Lung (tissue), 12 donors: ENCODE measurements around the gene ID2. TPM values are rescaled to one million over a fixed set of nuclear protein-coding genes. Genes with fewer than 3 reads are reported as not detected.

Experiments
- ATAC-seq: fragments of 200-7000 bp; cut with Tn5 transposase; one replicate; pipeline ENCODE4 v1.9.1; 2020; ENCODE audit warnings: moderate number of reproducible peaks; ENCODE audit not compliant: insufficient read depth, low FRiP score
- DNase-seq, 3 donors: peaks; one replicate each; pipeline ENCODE4 v3.0.0-alpha.2; 2013 to 2017
- H3K27ac ChIP-seq, 2 donors: one replicate each; pipeline ENCODE4 v1.5.1; 2013; ENCODE audit warnings: mild to moderate bottlenecking in 2 of 2, moderate library complexity in 2 of 2, control low read depth in 1 of 2, inconsistent platforms in 1 of 2, low read depth in 1 of 2, low read length in 1 of 2
- H3K27me3 ChIP-seq, 3 donors: one replicate each; pipeline ENCODE4 v1.5.1; 2013; ENCODE audit warnings: low read length in 2 of 3; ENCODE audit not compliant: control insufficient read depth in 3 of 3, insufficient read depth in 3 of 3
- H3K36me3 ChIP-seq, 4 donors: one replicate each; pipeline ENCODE4 v1.5.1; 2013; ENCODE audit warnings: low read length in 4 of 4, mild to moderate bottlenecking in 1 of 4, moderate library complexity in 1 of 4; ENCODE audit not compliant: control insufficient read depth in 4 of 4, insufficient read depth in 4 of 4
- H3K4me1 ChIP-seq, 5 donors: one replicate each; pipeline ENCODE4 v1.5.1; 2013; ENCODE audit warnings: low read length in 5 of 5, mild to moderate bottlenecking in 2 of 5, moderate library complexity in 1 of 5; ENCODE audit not compliant: control insufficient read depth in 5 of 5, insufficient read depth in 5 of 5
- H3K4me3 ChIP-seq: one replicate; pipeline ENCODE4 v1.5.1; 2013; ENCODE audit warnings: mild to moderate bottlenecking, control low read depth, moderate library complexity
- H3K9ac ChIP-seq, 2 donors: one replicate each; pipeline ENCODE4 v1.5.1; 2013; ENCODE audit warnings: low read length in 2 of 2, control low read depth in 1 of 2; ENCODE audit not compliant: insufficient read depth in 1 of 2
- H3K9me3 ChIP-seq, 4 donors: one replicate each; pipeline ENCODE4 v1.5.1; 2013; ENCODE audit warnings: low read length in 3 of 4, mild to moderate bottlenecking in 1 of 4, moderate library complexity in 1 of 4; ENCODE audit not compliant: control insufficient read depth in 4 of 4, insufficient read depth in 3 of 4
- WGBS, 2 donors: extraction: QIAGEN DNeasy Blood & Tissue Kit; methylation state at CpG; one replicate each; pipeline ENCODE4 v1.1.7; 2013; 5-methylcytosine and 5-hydroxymethylcytosine counted together
- polyA plus RNA-seq, 2 donors: library from polyadenylated mRNA; stranded (reverse); fragments of 200-250 nt; gene quantifications; one replicate each; pipeline ENCODE4 v1.2.1, GENCODE V29; 2013
- total RNA-seq, 2 donors: library from RNA; depleted of rRNA in 1 of 2; stranded (reverse); fragments of >200 nt in 1 of 2; gene quantifications; one replicate each; pipeline ENCODE4 v1.2.1, GENCODE V29; 2014 to 2021
- TF ChIP-seq, protein P1 (sequence below): IDR thresholded peaks from 2 replicates; pipeline ENCODE4 v1.5.1; 2012; ENCODE audit warnings: mild to moderate bottlenecking; ENCODE audit errors: control extremely low read depth, extremely low read depth
- donor health status: control.
- donor health status: control.
- donor health status: Bipolar disorder and iron deficiency.
- donor health status: healthy.
- donor health status: DM: yes; HTN: yes; CAD: no.

The ID2 gene
- total and polyA plus RNA-seq, 4 donors, result 67.9 to 227 (median 133) TPM

DNA sequence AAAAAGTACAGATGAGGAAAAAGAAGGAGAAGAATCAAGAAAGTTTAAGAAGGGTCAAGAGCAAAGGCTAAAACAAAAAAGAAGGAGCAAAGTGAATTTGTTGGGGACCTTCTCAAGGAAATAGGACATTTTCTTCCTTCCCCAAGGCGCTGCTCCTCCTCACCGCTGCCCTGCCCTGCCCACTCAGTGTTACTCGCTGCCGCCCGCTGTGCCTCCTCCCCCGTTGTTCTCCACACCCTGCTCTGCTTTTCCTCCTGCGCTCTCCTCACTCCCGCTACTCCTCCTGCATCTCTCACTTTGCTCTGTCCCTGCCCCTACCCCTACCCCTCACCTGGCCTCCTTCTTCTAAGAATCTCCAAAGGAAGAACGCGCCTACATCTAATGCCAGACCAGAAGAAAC, 50.7 kb downstream of the ID2 start:
- 96 to 98% methylated on average over 10 of the region's 10 CpGs for WGBS, 2 donors
- H3K4me1 ChIP-seq, result no peaks in the 10 kb centered on the region
- no peak overlapping the region for H3K9ac ChIP-seq
- no peak for ATAC-seq
- H3K4me3 ChIP-seq, result no peak overlapping the region
- no peak overlapping the region for H3K27ac ChIP-seq
- H3K36me3 ChIP-seq, result peaks cover 31 to 46% (median 34%) of the 10 kb centered on the region in 4 donors
- no peak for DNase-seq
- no peaks in the 10 kb centered on the region for H3K27me3 ChIP-seq
- TF ChIP-seq, protein P1, sequence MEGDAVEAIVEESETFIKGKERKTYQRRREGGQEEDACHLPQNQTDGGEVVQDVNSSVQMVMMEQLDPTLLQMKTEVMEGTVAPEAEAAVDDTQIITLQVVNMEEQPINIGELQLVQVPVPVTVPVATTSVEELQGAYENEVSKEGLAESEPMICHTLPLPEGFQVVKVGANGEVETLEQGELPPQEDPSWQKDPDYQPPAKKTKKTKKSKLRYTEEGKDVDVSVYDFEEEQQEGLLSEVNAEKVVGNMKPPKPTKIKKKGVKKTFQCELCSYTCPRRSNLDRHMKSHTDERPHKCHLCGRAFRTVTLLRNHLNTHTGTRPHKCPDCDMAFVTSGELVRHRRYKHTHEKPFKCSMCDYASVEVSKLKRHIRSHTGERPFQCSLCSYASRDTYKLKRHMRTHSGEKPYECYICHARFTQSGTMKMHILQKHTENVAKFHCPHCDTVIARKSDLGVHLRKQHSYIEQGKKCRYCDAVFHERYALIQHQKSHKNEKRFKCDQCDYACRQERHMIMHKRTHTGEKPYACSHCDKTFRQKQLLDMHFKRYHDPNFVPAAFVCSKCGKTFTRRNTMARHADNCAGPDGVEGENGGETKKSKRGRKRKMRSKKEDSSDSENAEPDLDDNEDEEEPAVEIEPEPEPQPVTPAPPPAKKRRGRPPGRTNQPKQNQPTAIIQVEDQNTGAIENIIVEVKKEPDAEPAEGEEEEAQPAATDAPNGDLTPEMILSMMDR, result no peak
- no peaks in the 10 kb centered on the region for H3K9me3 ChIP-seq

Other genes with a start within 250 kb of the ID2 start
- gene KIDINS220, start 155.6 kb downstream of the ID2 start, total RNA-seq, result 100 to 1,000 TPM in 1 of 2 donors, 10 to 100 TPM in 1; 50.2 to 211 TPM
- 10 to 100 TPM; 16.2 to 22.6 TPM for gene KIDINS220, start 155.6 kb downstream of the ID2 start, polyA plus RNA-seq